ENCODE data around the gene ACTR1A.
A peak's percentile ranks its signal among the peaks of the same experiment; 100 is the strongest.

ACTR1A gene

DNA sequence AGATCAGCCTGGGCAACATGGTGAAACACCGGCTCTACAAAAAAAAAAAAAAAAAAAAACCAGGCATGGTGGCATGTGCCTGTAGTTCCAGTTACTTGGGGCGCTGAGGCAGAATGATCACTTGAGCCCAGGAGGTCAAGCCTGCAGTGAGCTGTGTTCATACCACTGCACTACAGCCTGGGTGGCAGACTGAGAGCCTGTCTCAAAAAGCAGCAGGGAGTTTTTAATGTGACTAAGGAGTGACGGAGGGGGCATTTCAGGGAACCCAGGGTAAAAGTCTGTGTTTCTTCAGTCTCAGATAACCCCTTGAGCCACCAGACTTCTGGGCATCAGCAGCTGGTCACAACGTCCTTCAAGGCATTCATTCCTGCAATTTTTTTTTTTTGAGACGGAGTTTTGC is 49.0 kb downstream of the ACTR1A start:
- DNase-seq (ENCODE audit: low spot score): no peak

DNA sequence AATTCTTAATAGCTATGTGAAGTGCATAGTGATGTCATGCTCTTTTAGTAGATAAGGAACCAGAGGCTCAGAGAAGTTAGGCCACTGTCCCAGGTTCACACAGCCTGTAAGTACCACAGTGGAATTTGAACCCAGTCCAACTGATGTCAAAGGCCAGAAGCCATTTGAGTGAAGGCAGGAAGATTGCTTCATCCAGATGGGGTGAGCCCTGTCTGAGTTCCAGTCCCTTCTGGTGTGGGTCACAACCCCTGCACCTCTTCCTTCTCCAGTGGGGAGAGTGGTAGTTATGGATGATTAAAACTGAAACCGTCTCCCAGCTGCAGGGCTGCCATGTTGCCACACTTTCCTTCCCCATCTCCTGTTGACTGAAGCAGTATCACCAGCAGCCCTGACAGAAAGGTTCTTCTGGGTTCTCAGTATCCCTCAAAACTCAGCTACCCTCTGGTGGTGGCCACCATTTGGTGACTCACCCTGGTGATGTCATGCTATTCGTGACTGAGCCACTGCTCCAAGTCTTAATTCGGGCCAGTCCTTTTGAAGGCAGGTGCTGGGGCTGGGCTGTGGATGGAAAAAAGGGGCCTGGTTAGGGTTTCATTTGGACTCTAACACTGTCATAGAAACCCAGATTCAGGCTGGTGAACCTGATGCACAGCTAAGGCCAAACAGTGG is 49.7 kb downstream of the ACTR1A start:
- DNase-seq (ENCODE audit: low spot score): peak; percentile 32

DNA sequence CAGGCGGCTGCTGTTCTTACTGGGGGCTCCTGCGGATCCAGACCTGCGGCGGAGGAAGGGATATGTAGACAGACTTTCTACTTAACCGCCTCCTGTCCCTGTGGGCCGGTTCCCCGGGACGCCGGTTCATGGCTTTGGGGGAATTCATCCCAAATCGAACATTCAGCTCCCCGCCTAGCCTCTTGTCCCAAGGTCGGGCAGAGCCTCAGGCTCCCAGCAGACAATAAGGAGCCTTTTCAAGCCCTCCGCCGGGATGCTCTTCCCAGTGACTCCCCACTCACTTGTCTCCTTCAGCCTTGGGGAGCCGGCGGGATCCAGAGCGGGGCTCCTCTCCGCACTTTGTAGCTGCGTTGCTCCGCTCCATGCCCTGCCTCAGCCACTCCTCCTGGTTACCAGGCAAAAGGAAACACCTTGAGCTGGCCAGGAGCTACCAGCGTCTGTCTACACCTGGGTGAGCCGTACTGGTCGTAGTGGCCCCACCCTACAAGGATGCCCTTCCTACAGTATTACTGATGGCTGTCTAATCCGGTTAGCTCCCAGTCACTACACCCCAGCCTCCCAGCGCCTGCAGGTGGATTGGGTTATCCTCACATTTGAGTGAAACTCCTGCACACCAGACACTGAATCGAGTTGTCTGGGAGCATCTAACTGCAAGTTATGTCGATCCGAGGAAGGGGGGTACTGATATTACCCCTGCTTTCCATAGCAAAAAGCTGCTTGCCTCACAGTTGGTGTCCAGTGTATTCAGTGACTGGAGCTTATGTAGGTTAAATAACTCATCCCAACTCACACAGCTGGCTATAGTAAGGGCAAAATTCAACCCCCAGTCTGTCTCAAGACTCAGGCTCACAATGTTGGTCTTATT is 51.2 kb downstream of the ACTR1A start, which contains the start of gene C10orf95:
Gene C10orf95, minus strand, starts transcription at position 439 of the 865 bp plus-strand sequence. CDS start 450 bp downstream, outside the sequence.
- DNase-seq (ENCODE audit: low spot score): no peak

DNA sequence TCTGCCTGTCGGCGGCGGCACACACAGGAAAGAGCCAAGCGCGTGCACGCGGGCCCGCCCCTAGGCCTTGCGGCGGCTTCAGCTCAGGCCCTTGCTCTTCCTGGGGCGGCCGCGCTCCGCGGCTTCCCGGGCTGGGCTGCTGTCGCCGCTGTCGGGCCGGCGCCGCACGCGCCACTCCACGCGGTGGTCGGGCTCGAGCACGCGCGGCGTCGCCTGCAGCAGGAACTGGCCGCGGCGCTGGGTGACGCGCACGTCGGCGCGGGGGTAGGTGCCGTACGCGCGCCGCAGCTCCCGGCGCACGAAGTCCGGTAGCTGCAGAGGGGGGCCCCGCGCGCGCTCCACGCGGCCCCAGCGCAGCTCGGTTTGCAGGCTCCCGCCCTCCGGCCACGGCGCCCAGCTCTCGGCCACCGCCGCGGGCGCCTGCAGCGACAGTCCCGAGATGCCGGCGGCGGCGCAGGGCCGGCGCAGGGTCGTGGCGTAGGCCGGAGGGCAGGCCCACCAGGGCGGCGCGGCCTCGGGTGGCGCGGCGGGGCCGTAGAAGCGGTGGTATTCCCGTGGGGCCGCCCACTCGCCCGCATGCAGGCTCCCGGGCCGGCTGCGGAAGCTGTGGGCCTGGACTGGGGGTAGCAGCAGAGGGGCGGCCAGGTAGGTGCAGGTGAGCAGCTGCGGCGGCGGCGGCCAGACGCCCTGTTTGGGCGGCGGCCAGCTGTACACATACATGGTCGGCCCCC is 52.0 kb downstream of the ACTR1A start:
- peak; percentile 89 for DNase-seq (ENCODE audit: low spot score)

DNA sequence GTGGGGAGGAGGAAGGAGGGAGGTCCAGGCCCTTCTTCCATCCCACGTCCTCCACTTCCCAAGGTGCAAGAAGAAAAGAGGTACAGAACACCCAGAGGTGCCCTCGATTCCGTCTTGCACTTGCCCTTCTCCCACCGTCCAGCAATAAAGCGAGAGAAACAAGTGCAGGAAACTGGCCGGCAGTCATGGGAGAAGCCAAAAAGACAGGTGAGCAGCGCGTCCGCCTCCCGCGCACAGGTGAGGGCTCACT is 52.5 kb downstream of the ACTR1A start:
- DNase-seq (ENCODE audit: low spot score): no peak

DNA sequence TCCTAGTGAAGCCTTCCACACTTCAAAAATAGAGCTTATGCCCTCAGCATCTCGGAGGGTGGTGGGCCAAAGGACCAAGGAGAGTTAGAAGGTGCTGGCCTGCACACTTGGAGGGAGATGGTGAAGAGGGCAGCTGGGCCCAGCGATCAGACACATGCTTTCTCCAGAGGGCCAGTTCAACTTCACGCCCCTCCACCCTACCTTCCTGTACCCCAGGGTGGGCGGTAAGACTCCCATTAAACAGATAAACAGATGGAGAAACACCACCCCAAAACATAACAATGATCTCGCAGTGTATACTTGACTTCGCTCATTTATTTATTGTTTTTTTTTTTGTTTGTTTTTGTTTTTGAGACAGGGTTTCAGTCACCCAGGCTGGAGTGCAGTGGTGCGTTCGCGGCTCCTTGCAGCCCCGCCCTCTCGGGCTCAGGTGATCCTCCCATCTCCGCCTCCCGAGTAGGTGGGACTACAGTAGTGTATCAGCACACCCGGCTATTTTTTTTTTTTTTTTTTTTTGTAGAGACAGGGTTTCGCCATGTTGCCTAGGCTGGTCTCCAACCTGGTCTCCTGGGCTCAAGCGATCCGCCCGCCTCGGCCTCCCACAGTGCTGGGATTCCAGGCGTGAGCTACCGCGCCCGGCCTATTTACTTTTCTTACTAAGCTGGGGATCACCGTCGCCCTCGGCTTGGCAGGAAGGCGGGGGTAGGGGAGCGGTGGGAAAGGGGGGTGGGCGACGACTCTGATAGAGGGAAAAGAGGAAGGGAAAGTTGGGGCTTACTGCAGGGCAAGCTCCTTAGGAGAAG is 53.0 kb downstream of the ACTR1A start:
- DNase-seq (ENCODE audit: low spot score): peak; percentile 92

DNA sequence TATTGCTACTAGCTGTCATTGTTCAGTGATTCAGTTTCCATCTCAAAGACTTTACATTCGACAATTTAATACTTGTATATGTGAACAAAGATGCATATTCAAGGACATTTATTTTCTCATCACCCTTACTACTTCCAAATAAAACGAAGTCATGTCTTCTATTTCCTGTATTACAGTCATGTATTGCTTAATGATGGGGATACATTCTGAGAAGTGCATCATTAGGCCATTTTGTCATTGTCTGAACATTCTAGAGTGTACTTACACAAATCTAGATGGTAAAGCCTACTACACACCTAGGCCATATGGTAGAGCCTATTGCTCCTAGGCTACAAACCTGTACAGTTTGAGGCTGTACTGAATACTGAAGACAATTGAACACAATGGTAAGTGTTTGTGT is 57.7 kb downstream of the ACTR1A start:
- no peak for DNase-seq (ENCODE audit: low spot score)

DNA sequence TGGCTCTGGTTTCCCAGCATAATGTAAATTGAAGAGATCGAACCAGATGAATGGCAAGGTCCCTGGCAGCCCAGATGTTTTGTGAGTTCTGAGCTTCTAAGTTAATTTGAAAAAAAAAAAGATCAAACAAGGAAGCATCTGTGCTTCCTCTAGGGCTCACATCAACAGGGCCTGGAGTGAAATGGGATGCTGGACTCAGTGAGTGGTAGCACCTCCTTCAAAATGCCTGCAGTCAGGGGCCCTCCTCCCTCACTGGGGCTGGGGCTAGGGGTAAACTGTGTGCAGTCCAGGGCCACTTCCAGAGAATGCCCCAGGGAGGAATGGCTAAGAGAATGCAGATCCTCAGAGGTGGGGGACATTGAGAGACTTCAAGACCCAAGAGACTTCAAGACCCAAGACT is 64.1 kb downstream of the ACTR1A start:
- no peak for DNase-seq (ENCODE audit: low spot score)

DNA sequence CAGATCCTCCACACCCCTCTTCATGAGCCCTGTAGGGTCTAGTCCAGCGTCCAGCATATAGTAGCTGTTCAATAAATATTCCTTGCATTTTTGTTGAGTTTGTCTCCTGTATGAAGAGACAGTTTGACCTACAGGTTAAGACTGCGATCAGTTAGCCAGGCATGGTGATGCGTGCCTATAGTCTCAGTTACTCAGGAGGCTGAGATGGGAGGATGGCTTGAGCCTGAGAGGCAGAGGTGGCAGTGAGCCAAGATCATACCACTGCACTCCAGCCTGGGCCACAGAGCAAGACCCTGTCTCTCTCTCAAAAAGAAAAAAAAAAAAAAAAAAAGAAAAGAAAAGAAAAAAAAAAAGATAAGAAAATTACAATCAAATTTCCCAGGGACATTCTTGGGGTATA is 65.0 kb downstream of the ACTR1A start:
- no peak for DNase-seq (ENCODE audit: low spot score)

DNA sequence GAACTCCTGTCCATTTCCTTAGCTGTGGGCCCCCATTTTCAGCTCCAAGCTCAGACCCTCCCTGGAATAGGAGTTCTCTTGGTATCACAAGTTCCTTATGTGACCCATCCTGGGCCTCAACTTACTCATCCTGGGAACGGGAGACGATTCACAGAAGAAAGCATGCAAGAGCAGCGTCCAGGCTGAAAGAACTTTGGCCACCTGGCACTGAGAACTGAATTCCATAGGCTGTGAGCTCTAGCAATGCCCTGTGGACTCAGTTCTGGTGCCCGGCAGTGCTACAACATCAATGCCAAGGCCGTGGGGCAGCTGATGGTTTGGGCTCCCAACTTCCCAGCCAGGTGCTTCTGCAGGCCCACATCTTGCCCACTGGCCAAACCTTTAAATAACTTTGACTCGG is 66.2 kb downstream of the ACTR1A start:
- DNase-seq (ENCODE audit: low spot score): no peak

DNA sequence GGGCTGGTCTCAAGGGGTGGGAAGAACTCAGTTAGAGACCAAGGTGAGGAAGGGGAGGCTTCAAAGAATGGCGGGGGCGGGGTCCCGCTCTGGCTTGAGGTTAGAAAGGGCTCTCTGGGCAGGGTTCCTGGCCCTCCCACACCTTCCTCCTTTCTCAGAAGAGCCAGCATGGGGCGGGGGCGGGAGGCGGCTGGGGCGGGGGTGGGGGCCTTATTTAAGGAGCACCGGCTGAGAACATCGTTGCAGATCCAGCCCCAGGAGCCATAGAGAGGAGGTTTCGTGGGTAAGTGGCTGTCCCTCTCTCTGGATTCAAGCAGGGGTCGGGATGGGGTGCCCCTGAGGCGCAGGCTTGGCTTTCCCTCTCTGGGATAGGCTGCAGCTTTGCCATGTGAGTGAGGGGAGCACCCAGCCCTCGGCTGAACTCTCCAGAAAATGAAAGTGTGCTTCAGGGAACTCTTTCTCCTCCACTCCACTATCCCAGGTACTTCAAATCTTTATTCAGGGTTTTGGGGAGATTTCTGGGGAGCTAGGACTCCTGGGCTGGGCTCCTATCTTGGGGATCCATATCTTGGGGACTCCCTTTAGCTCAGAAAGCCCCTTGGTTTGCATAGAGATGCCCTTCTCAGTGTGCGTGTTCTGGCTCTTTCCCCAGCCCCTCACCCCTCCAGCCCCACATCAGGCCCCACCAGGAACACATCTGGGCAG is 66.8 kb downstream of the ACTR1A start:
- DNase-seq (ENCODE audit: low spot score): no peak

DNA sequence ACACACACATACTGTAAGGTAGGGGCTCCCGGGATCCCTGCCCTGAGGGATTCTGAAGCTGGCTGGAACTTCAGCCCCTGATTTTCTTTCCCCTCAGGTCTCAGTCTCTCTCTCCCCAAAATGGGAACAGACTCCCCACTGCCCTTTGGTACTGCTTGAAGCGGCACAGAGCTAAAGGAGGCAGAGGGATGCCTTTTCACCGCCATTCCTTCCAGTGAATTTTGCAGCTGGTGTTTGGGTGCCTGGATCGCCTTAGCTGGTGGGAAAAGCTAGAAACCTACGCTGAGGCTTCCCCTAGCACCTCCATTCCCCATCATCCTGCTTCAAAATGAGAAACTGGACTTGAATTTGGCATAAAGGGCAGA is 67.4 kb downstream of the ACTR1A start:
- DNase-seq (ENCODE audit: low spot score): no peak

DNA sequence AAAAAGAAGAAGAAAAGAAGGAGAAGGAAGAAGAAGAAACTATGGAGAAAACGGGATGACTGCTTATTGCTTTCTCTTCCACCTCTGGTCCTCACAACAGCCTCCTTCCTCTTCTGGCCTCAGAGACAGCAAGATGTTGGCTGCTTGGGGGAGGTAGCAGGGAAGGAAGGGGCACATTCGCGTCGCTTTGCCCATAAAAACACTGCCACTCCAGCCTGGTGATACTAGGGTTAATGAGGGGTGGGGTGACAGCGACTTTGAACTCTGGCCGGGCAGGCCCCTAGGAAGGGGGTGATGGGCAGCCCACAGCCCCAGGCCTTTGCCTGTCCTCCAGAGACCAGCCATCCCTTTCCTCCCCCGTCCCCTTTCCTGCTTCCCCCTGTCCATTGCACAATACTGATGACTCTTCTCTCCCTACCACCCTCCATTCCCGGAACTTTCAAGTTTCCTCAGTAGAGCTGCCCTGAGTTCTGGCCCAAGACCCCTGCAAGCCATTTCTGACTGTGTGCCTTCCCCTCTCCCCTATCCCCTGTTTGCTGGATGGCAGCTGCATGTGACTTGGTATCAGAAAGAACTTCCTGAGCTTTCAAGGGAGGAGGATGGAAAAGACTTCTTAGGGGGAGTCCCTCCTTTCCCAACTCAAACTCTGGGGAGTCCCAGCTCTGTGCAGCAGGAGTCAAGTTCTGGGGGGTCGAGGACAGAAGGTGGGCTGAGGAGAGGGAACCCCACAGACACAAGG is 67.9 kb downstream of the ACTR1A start:
- no peak for DNase-seq (ENCODE audit: low spot score)

DNA sequence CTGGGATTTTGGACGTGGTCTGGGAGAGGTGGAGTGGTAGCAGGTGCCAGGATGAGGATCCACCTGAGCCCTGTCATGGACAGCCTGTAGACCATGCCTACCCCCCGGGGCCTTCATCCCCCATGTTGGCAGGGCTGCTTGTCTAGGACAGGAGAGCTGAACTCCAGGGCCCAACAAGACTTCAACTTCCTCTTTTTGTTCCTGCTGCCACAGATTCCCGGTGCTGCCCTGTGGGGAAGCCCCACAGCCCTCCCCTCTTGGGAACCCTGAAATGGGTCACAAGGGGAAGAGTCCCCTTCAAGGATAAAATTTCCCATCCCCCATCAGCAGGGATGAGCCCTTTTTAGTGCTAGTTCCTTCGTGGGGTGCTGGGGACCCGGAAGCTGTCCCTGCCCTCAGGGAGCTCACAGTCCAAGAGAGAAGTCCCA is 68.9 kb downstream of the ACTR1A start:
- DNase-seq (ENCODE audit: low spot score): no peak

DNA sequence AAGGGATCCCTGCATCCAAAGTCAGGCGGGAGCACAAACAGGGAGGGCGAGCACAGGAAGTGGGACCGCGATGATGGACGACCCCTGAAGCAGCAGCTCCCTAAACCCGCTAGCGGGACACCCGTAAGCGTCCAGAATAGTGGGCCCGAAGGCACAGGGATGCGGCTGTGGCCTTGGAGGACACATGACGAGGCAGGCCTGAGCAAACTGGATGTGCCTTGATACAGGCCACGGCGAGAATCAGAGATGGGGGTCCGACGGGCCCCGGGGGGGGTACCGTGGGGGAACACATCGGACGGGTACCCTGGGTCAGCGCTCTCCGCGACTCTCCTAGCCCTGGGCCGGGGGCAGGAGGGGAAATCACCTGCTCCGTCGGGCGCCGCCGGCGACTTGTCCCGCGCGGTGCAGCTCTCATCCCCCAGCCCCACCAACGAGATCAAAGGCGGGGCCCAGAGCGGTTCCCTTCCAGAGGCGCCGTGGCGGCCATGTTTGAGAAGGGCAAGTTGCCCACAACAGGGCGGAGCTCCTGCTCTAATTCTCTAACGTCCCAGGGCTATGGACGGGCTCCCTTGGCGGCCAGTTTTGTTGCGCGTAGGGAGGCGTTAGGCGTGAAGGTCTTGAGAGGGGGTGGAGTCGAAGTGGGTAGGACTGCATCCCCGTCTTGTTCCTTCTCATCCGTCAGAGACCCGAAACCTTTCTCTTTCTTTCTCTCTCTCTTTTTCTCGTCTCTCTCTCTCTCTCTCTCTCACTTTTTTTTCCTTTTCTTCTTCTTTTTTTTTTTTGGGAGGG is 70.2 kb downstream of the ACTR1A start, which contains the start of gene CUEDC2:
Gene CUEDC2, minus strand, starts transcription at position 413 of the 789 bp plus-strand sequence. CDS start 7,386 bp downstream, outside the sequence.
- peak; percentile 97 for DNase-seq (ENCODE audit: low spot score)

DNA sequence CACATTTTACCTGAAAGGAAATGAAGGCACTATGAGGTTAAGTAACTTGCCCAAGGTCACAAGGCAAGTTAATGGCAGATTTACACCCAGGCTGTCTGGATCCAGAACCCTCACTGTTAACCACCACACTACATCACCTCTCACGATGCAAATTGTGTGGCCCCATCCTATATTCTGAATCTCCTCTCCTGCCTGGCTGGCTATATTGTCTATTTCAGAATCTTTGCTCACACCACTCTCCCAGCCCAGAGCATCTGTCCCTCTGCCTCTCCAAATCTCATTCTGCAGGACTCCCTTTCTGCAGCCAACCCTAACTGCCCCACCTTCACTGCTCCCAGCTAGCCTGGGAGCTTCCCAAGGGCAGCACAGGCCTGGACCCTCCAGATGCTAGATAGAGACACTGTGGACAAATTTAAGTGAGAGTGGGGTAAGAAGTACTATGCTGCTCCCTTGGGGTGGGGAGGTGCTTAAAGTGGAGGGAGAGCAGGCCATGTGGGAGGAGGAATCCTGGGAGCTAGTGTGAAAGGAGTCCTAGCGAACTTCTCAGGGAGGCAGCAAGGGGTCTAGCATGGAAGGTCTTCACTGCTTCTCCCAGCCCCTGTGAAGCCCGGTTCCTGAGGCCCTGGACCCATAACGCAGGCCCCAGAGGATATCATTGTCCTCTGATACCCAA is 70.9 kb downstream of the ACTR1A start:
- peak; percentile 45 for DNase-seq (ENCODE audit: low spot score)

DNA sequence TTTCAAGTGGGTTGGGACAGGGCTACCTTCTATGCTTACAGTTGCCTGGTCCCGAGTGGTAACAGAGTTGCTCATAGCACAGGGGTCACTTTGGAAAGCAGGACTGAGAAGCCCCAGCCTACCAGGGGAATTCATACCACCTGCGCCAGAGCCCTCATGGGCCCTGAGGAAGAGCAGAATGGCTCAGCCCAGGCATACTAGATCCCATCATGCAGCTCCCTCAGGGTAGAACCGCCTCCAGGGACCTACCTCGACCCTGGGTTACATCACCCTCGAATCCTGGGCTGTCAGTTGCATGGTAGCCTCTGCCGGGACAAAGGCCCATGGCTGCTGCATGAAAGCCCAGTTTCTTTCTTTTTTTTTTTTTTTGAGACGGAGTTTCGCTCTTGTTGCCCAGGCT is 73.0 kb downstream of the ACTR1A start:
- no peak for DNase-seq (ENCODE audit: low spot score)
